Kidney (tissue), 14 donors: ENCODE measurements around the gene POU3F1. TPM values are rescaled to one million over a fixed set of nuclear protein-coding genes. Genes with fewer than 3 reads are reported as not detected.

ENCODE experiments used
- DNase-seq, 5 donors: peaks; one replicate each; pipeline ENCODE4 v3.0.0-alpha.2; 2013 to 2020
- FAIRE-seq: peaks from 2 replicates; lab custom pipeline; 2012; peaks lifted over from hg19 to GRCh38; lab: Jason Lieb, UNC
- H3K27ac ChIP-seq, 2 donors: one replicate each; pipeline ENCODE4 v1.7.0; 2013; ENCODE audit warnings: low read depth in 2 of 2, low read length in 2 of 2, inconsistent platforms in 1 of 2
- H3K27me3 ChIP-seq: one replicate; pipeline ENCODE4 v1.7.1; 2013; ENCODE audit warnings: low read length, inconsistent platforms; ENCODE audit not compliant: control insufficient read depth, insufficient read depth
- H3K36me3 ChIP-seq, 3 donors: one replicate each; pipeline versions ENCODE4 v1.7.0 to v1.7.1; 2013; ENCODE audit warnings: low read length in 3 of 3, control low read depth in 1 of 3, inconsistent platforms in 1 of 3; ENCODE audit not compliant: insufficient read depth in 3 of 3, control insufficient read depth in 2 of 3
- H3K4me1 ChIP-seq, 3 donors: one replicate each; pipeline versions ENCODE4 v1.7.0 to v1.7.1; 2013; ENCODE audit warnings: low read length in 3 of 3, inconsistent platforms in 1 of 3, low read depth in 1 of 3; ENCODE audit not compliant: control insufficient read depth in 2 of 3, insufficient read depth in 2 of 3
- H3K4me3 ChIP-seq, 3 donors: one replicate each; pipeline versions ENCODE4 v1.7.0 to v1.8.1; 2013; ENCODE audit warnings: low read length in 3 of 3, control low read depth in 1 of 3, inconsistent platforms in 1 of 3
- H3K9ac ChIP-seq, 3 donors: one replicate each; pipeline versions ENCODE4 v1.7.0 to v1.7.1; 2013; ENCODE audit warnings: low read length in 3 of 3, control low read depth in 1 of 3, inconsistent platforms in 1 of 3
- H3K9me3 ChIP-seq, 3 donors: one replicate each; pipeline versions ENCODE4 v1.7.0 to v1.7.1; 2013; ENCODE audit warnings: low read length in 3 of 3, control low read depth in 1 of 3, inconsistent platforms in 1 of 3; ENCODE audit not compliant: control insufficient read depth in 2 of 3, insufficient read depth in 1 of 3
- intact Hi-C: fragments of 100-400 bp; cut with DNase I; formaldehyde crosslinking; loops from one replicate; pipeline ENCODE4 v1.11.1; 2022
- polyA plus RNA-seq: library from polyadenylated mRNA; stranded (reverse); fragments of 350-450 nt; fragmentation: Illumina TruSeq; extraction: RNeasy Lipid Tissue Mini Kit (QIAGEN cat#74804); gene quantifications from one replicate; pipeline ENCODE4 v1.2.3, GENCODE V29; 2014; ENCODE audit warnings: low read depth, low replicate concordance; ENCODE audit not compliant: insufficient read depth
- total RNA-seq: library from RNA; stranded (reverse); fragmentation: NEBNext Ultra II Directional; extraction: Animal tissue kit (Norgen Biotek cat#: 25700); gene quantifications from one replicate; pipeline ENCODE4 v1.2.1, GENCODE V29; 2021
- TF ChIP-seq, protein P1 (sequence below): IDR thresholded peaks from 3 replicates; pipeline ENCODE4 v1.5.1; 2012; ENCODE audit warnings: mild to moderate bottlenecking, moderate library complexity, borderline replicate concordance; ENCODE audit not compliant: insufficient read depth; ENCODE audit errors: extremely low read depth
- donor health status: control.
- donor health status: control.
- donor health status: control.
- donor health status: control.
- donor health status: control.
- donor health status: DM: yes; HTN: yes; CAD: no.
- donor health status: Normal renal cell carcinoma (clear cell type).

POU3F1 gene
- total and polyA plus RNA-seq, 2 donors from 2014 or later = not detected

DNA sequence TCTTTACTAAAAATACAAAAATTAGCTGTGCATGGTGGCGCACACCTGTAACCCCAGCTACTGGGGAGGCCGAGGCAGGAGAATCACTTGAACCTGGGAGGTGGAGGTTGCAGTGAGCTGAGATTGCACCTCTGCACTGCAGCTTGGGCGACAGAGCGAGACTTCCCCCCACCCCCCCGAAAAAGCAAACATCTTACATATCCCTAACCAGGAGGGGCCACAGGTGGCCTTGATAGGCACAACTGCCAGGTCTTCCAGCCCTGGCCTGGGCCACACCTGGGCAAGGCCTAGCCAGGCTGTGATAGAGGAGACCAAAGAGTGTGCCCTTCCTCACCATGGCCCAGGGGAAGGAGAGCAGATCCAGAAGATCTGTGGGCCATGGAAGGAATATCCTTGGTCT is 28.6 kb upstream of the POU3F1 start:
- no peaks in the 10 kb centered on the region for H3K4me1 ChIP-seq
- FAIRE-seq = no peak
- no peaks in the 10 kb centered on the region for H3K36me3 ChIP-seq
- peaks cover under 1% of the 10 kb centered on the region for H3K27me3 ChIP-seq
- TF ChIP-seq, protein P1, sequence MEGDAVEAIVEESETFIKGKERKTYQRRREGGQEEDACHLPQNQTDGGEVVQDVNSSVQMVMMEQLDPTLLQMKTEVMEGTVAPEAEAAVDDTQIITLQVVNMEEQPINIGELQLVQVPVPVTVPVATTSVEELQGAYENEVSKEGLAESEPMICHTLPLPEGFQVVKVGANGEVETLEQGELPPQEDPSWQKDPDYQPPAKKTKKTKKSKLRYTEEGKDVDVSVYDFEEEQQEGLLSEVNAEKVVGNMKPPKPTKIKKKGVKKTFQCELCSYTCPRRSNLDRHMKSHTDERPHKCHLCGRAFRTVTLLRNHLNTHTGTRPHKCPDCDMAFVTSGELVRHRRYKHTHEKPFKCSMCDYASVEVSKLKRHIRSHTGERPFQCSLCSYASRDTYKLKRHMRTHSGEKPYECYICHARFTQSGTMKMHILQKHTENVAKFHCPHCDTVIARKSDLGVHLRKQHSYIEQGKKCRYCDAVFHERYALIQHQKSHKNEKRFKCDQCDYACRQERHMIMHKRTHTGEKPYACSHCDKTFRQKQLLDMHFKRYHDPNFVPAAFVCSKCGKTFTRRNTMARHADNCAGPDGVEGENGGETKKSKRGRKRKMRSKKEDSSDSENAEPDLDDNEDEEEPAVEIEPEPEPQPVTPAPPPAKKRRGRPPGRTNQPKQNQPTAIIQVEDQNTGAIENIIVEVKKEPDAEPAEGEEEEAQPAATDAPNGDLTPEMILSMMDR = no peak
- no peaks in the 10 kb centered on the region for H3K9me3 ChIP-seq
- no peak overlapping the region for H3K9ac ChIP-seq
- H3K27ac ChIP-seq = no peak overlapping the region
- H3K4me3 ChIP-seq = no peak overlapping the region
- DNase-seq = no peak
- intact Hi-C loops = no loop called here

DNA sequence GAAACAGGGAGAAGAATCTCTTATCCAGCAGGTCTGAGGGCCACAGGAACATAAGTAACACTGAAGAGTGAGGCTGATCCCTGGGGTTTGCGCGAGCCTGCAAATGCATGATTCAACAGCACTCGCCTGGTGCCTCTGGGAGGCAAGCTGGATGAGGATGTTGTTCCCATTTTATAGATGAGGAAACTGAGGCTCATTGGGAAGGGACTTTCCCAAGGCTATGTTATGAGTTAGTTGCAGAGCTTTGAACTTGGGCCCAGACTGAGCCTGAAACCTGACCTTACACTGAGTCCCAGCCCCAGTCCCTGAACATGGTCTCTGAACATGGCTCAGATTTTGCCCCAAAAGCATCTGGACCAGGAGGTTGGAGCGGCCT is 27.7 kb upstream of the POU3F1 start:
- Histone ChIP-seq H3K4me1 (no peaks in the 10 kb centered on the region), H3K27me3 (peaks cover 2% of the 10 kb centered on the region), H3K9ac (no peak overlapping the region), H3K9me3 (no peaks in the 10 kb centered on the region), H3K36me3 (no peaks in the 10 kb centered on the region), H3K4me3 (no peak overlapping the region), H3K27ac (no peak overlapping the region)
- intact Hi-C loops = no loop called here
- TF ChIP-seq, protein P1 = no peak
- FAIRE-seq (no peak), DNase-seq (no peak)

DNA sequence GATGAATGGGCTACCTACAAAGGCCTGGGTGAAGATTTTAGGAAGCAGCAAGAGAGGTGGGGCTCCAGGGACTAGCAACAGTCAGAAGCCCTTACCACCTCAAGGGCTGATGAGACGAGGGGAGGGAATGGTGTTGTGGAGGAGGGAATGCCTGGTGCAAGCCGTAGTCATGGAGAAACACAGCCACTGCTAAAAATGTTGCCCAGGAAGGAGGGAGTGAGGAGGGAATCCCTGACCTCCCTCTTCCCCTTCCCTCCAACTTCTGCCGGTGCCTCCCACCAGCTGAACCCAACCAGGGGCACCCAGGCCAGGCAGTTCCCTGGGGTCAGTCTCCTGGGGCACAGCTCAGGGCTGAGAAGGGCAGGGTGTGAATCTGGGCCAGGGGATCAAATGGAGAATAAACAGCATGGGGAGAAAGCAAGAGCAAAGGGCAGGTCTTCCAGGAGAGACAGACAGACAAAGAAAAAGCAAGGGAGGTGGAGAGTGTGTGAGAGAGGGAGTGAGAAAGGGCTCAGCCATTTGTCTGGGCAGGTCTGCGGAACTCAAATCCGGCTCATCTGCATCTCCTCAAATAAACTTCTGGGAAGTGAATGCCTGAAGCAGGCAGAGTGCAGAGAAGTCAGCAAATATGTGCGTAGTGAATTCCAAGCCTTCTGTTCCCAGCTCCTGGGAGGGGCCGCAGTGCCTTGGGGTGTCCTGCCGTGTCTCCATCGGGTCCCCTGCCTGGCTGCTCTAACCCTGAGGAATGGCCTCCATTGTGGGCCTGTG is 27.1 kb upstream of the POU3F1 start:
- FAIRE-seq (no peak), DNase-seq (no peak)
- no peaks in the 10 kb centered on the region for H3K4me1 ChIP-seq
- TF ChIP-seq, protein P1 = no peak
- intact Hi-C loops = no loop called here
- no peak overlapping the region for H3K4me3 ChIP-seq
- H3K27ac ChIP-seq = no peak overlapping the region
- peaks cover 2% of the 10 kb centered on the region for H3K27me3 ChIP-seq
- H3K9ac ChIP-seq = no peak overlapping the region
- H3K9me3 ChIP-seq = no peaks in the 10 kb centered on the region
- H3K36me3 ChIP-seq = no peaks in the 10 kb centered on the region
